ELR (cell line): ENCODE measurements around the gene N4BP3.

Experiments used
- DNase-seq: peaks from one replicate; pipeline ENCODE4 v3.0.0-alpha.2; 2015; ENCODE audit warnings: low read depth

N4BP3 gene

DNA sequence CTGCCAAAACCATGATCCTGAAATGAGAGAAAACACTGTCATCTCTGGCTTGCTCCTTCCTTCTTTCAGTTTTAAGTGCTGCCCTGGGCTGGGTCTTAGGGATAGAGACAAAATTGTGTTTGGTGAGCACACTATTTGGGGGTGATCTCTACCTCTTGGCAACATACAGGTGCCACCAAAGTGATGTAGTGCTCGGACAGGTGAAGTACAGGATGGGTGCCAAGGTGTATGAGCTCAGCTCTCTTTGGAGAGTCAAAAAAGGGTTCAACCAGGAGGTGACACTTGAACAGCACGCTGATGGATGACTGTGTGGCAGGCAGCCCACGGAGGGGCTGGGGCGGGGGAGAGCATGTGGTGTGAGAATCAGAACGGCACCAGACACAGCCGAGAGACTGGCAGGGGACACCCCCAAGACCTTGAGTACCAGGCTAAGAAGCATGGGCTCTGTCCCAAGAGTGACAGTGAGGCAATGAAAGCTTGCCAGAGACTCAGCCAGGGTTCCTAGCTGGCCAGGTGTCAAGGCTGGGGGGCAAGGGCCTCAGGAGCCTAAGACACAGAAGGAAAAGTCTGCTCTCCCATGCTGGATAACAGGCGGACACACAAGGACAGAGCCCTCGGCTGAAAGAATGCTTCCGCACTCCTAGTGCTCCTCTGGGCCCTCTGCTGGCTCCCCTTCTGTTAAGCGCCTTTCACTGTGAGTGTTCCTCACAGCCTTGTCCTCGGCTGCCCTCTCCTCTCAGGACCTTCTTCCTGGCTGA, 37.8 kb downstream of the N4BP3 start:
- DNase-seq: no peak

DNA sequence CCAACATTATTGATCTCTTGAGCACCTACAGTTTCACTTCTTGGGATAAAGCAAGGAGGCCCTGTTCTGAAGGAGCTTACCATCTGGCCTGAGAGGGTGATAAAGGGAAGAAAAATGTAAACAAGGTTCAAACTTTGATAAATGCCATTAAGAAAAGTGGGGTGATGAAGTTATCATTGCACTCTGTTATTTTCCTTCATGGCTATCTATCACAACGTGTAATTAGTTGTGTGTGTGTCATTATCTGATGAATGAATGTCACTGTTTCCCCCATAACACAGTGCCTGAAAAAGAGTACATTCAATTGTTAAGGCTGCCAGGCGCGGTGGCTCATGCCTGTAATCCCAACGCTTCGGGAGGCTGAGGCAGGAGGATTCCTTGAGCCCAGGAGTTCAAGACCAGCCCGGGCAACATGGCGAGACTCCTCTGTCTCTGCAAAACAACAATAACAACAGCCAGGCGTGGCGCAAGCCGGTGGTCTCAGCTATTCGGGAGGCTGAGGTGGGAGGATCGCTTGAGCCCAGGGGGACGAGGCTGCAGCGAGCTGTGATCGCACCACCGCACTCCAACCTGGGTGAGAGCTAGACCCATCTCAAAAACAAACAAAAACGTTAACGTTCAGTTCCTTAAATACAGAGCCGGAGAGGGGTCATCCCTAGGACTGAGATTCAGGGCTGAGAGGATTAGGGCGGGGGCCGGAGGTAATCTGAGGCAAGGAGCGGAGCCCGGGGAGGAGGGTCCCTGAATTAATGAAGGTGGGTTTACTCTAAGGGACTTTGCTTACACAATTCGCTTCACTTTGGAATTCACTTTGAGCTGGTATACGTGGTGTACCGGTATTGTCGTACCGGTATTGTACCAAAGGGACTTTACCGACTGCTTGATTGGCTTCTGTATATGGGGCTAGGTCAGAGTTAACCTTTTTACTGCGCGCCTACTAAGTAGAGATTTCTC, 39.4 kb downstream of the N4BP3 start:
- no peak for DNase-seq

DNA sequence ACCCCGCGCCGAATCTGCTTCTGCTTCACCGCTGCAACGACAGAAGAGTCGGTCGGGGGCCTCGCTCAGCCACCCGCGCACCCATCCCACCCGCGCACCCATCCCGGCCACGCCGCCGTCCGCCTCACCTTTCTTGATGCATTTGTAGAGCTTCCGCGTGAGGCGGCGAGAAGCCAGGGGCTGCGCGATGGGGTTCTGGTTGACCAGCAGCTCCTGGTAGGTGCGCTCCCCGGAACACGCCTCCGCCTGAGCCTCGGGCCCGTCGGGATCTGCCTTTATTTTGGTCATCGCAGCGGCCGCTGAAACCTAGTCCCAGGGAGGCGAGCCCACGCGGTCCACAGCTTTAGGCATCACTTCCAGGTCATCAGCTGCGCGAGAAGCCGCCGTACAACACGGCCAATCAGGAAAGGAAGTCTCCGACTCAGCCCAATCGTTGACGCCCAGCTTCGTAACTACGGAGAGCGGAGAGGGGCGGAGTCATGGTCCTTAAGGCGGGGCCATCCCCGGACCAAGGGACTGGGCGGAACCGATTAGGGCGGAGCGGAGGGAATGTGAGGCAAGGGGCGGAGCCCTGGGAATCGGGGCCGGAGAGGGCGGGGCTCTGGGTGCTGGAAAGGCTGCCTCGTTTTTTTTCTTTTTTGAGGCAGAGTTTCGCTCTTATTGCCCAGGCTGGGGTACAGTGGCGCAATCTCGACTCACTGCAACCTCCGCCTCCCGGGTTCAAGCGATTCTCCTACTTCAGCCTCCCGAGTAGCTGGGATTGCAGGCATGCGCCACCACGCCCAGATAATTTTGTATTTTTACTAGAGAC, 40.4 kb downstream of the N4BP3 start, which contains the start of gene NHP2:
Gene NHP2, minus strand, starts transcription at position 356 of the 811 bp plus-strand sequence. Its CDS starts 68 bp downstream, at position 288.
- DNase-seq: peak; percentile 99

DNA sequence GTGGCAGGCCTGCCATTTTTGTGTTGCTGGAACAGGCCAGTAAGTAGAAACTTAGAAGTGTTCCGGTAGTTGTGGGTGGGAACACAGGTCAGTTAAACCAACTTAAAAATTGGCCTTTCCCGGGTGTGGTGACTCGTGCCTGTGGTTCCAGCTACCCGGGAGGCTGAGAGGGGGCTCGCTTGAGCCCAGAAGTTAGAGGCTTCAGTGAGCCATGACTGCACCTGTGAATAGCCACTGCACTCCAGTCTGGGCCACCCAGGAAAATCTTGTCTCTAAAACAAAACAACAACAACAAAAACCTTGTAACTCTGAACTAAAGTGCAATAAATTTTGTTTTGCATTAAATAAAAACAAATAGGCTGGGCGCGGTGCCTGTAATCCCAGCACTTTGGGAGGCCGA, 41.7 kb downstream of the N4BP3 start:
- DNase-seq: peak; percentile 15

DNA sequence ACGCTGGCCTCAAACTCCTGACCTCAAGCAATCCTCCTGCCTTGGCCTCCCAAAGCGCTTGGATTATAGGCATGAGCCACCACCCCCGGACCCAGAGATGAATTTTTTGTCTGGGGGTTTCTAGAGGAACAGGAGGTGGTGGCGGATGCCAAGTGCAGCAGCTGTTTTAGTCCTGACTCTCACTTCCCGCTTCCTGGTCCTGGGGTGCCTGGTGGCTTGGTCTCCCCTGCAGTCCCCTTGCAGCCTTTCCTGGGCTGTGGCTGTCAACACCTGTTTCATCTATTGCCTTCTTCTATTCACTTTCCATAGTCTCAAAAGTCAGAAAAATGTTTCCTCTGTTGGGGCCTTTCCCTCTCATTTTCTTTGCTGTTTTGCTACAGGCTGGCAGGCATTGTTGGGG, 46.8 kb downstream of the N4BP3 start:
- no peak for DNase-seq

DNA sequence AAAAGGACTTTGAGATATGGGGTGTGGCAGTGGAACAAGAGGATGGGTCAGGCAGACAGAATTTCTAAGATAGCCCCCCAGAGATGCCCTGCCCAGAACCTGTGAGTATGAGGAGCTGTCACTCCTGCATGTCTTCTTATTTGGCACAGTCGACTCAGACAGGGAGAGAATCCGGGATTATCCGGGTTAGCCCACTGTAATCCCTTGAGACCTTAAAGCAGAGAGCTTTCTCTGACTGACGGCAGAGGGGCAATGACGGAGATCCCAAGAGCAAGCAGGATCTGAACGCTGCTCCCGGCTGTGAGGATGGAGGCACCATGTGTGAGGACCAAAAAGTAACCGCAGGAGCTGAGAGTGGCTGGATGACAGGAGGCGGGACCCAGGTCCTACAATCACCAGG, 49.1 kb downstream of the N4BP3 start:
- DNase-seq: no peak

DNA sequence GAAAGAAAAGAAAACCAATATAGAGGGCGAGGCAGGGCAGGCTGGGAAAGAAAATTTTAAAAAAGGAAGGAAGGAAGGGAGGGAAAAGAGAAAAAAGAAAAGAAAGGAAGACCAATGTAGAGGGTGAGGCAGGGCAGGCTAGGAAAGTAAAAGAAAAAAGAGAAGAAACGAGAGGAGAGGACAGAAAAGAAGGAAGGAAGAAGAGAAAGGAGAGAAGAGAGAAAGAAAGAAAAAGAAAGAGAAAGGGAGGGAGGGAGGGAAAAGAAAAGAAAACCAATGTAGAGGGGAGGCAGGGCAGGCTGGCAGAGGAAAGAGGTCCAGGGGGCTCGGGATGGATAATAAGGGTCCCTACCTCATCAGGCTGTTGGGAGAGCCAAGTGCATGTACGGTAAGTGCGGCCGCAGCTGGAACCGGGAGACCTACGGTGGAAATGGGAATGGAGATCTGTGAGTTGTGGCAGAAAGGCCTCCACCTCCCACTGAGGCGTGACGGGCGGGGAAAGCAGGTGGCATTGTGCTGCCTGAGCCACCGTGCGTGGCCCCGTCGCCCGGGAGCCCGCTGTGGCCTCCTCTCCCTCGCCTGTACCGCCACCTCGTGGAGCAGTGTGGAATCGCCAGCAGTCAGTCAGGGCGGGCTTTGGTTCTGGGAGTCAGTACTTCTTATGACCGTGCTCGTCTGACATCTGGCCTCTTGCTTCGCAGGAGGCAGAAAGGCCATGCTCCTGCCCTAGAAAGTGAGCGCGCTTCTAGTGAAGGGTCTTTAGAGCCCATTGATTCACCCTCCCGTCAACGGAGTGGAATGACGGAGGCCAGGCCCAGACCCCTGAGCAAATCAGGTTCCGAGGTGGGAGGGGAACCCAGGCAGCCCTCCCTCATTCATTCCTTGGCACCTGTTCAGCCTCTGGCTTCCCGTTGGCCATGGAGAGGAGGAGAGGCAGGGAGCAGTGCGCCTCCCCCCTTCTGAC, 50.7 kb downstream of the N4BP3 start:
- DNase-seq: peak; percentile 78

DNA sequence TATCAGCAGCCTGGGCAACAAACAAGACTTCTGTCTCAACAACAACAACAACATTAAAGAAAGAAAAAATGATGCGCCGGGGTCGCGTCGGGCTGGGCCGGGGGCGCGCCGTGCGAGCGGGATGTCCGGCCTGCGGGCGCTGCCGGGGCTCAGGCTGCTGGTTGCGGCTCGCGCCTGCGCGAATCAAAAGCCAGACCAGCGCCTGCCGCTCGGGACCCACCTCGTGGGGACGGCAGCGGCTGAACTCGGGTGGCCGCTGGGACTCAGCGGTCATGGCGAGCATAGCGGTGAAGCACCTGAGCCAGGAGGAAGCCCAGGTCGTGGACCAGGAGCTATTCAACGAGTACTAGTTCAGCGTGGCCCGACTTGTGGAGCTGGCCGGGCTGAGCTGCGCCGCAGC, 52.2 kb downstream of the N4BP3 start:
- no peak for DNase-seq

DNA sequence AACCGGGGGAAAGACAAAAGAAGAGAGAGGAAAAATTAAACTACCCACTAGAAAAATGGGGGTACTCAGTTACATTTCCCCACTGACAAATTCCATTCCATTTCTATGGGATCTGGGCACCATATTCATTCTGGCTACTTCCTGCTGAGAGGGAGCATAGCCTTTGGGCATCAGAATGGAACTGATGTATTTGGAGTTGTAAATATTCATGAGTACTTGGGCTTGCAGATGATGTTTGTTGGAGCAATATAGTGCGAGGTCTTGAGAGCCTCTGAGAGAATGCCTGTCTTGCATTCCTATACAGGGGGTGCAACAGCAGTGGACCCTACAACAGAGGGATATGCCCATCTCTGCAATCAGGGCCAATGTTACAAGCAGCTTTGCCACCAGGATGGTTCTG, 57.1 kb downstream of the N4BP3 start:
- DNase-seq: no peak

DNA sequence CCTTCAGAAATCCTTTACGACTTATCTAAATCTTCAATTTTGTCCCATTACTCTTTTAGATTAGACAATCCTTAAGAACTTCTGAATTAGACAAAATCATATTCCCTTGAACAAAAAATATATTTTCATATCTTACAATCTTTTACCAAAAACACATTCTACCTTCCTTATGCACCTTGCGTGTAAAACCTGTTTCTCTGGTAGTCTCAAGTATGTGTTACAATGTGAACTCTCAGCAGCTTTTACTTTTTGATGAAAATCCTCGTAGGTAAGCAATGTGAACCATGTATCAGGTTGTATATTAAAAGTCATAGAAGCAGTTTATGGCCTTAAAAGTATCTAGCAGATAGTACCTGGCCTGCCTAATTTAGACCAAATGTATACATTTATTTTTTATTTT, 61.1 kb downstream of the N4BP3 start:
- no peak for DNase-seq
